ENCODE results near the gene ARL6IP1. TPM values are rescaled to one million over a fixed set of nuclear protein-coding genes. Genes with fewer than 3 reads are reported as not detected.
"Not testable (repeated sequence)": the region's sequence is repeated elsewhere in the genome, so short reads cannot be mapped to it uniquely, and the experiment has no call there.

Gene ARL6IP1
- total RNA-seq, 1 donor from 2014 or later: 128 TPM

GRCh38 chr16:18783430-18784341, 17.7 kb downstream of the ARL6IP1 start:
- FAIRE-seq (no peak), DNase-seq (ENCODE audit: low read depth) (no peak)
- Mint-ChIP-seq H3K27me3 (ENCODE audit: low read depth, unreplicated experiment) (no peaks in the 10 kb centered on the region), H3K27ac (ENCODE audit: unreplicated experiment) (no peak overlapping the region), H3K36me3 (ENCODE audit: low read depth, unreplicated experiment) (peaks cover 13% of the 10 kb centered on the region), H3K9me3 (ENCODE audit: unreplicated experiment) (no peaks in the 10 kb centered on the region), H3K4me3 (ENCODE audit: unreplicated experiment) (no peak overlapping the region), H3K4me1 (ENCODE audit: low read depth, unreplicated experiment) (peaks cover 31% of the 10 kb centered on the region)
- peaks cover 75% of the 10 kb centered on the region for H4K20me1 ChIP-seq (ENCODE audit: insufficient read depth, low read length)
- H3K4me3 ChIP-seq (ENCODE audit: insufficient read depth, low read depth, low read length): no peak overlapping the region
- H3K4me1 ChIP-seq (ENCODE audit: insufficient read depth, low read length): peaks cover 14% of the 10 kb centered on the region
- H3K36me3 ChIP-seq (ENCODE audit: insufficient read depth, low read length): peaks cover 47% of the 10 kb centered on the region
- no peak overlapping the region for H2AFZ ChIP-seq (ENCODE audit: low read depth, low read length)
- no peak overlapping the region for H3K4me2 ChIP-seq (ENCODE audit: low read length)
- H3K9ac ChIP-seq (ENCODE audit: low read length): no peak overlapping the region
- H3K9me3 ChIP-seq (ENCODE audit: insufficient read depth, low read depth, low read length): no peaks in the 10 kb centered on the region
- H3K79me2 ChIP-seq (ENCODE audit: insufficient read depth, low read length): peaks cover 64% of the 10 kb centered on the region
- H3K27ac ChIP-seq (ENCODE audit: low read depth, low read length): no peak overlapping the region
- H3K27me3 ChIP-seq (ENCODE audit: insufficient read depth, low read length): no peaks in the 10 kb centered on the region
- no peak for TF ChIP-seq EZH2 (IDR thresholded peaks at IDR 0.05; ENCODE audit: insufficient read depth, low read length)
- TF ChIP-seq, protein P1, sequence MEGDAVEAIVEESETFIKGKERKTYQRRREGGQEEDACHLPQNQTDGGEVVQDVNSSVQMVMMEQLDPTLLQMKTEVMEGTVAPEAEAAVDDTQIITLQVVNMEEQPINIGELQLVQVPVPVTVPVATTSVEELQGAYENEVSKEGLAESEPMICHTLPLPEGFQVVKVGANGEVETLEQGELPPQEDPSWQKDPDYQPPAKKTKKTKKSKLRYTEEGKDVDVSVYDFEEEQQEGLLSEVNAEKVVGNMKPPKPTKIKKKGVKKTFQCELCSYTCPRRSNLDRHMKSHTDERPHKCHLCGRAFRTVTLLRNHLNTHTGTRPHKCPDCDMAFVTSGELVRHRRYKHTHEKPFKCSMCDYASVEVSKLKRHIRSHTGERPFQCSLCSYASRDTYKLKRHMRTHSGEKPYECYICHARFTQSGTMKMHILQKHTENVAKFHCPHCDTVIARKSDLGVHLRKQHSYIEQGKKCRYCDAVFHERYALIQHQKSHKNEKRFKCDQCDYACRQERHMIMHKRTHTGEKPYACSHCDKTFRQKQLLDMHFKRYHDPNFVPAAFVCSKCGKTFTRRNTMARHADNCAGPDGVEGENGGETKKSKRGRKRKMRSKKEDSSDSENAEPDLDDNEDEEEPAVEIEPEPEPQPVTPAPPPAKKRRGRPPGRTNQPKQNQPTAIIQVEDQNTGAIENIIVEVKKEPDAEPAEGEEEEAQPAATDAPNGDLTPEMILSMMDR (IDR thresholded peaks at IDR 0.05; ENCODE audit: insufficient read depth, low read depth, low read length): no peak

- H3K36me3 ChIP-seq (ENCODE audit: insufficient read depth, low read length): peaks cover 45% of the 10 kb centered on the region
- no peaks in the 10 kb centered on the region for H3K27me3 ChIP-seq (ENCODE audit: insufficient read depth, low read length)
- no peaks in the 10 kb centered on the region for H3K9me3 ChIP-seq (ENCODE audit: insufficient read depth, low read depth, low read length)
- peaks cover 67% of the 10 kb centered on the region for H4K20me1 ChIP-seq (ENCODE audit: insufficient read depth, low read length)
- Mint-ChIP-seq H3K4me1 (ENCODE audit: low read depth, unreplicated experiment) (peaks cover 26% of the 10 kb centered on the region), H3K27ac (ENCODE audit: unreplicated experiment) (no peak overlapping the region), H3K27me3 (ENCODE audit: low read depth, unreplicated experiment) (no peaks in the 10 kb centered on the region), H3K9me3 (ENCODE audit: unreplicated experiment) (no peaks in the 10 kb centered on the region), H3K36me3 (ENCODE audit: low read depth, unreplicated experiment) (peaks cover 13% of the 10 kb centered on the region), H3K4me3 (ENCODE audit: unreplicated experiment) (peak overlapping the region; percentile 21)
- no peak overlapping the region for H2AFZ ChIP-seq (ENCODE audit: low read depth, low read length)
- peaks cover 7% of the 10 kb centered on the region for H3K4me1 ChIP-seq (ENCODE audit: insufficient read depth, low read length)
- no peak overlapping the region for H3K4me3 ChIP-seq (ENCODE audit: insufficient read depth, low read depth, low read length)
- no peak overlapping the region for H3K4me2 ChIP-seq (ENCODE audit: low read length)
- no peak overlapping the region for H3K27ac ChIP-seq (ENCODE audit: low read depth, low read length)
- no peak overlapping the region for H3K9ac ChIP-seq (ENCODE audit: low read length)
- FAIRE-seq (no peak), DNase-seq (ENCODE audit: low read depth) (no peak)
- peaks cover 56% of the 10 kb centered on the region for H3K79me2 ChIP-seq (ENCODE audit: insufficient read depth, low read length)
- no peak for TF ChIP-seq EZH2 (IDR thresholded peaks at IDR 0.05; ENCODE audit: insufficient read depth, low read length)
These were observed 18.5 kb downstream of the ARL6IP1 start for GRCh38 chr16:18782697-18783429.

DNA sequence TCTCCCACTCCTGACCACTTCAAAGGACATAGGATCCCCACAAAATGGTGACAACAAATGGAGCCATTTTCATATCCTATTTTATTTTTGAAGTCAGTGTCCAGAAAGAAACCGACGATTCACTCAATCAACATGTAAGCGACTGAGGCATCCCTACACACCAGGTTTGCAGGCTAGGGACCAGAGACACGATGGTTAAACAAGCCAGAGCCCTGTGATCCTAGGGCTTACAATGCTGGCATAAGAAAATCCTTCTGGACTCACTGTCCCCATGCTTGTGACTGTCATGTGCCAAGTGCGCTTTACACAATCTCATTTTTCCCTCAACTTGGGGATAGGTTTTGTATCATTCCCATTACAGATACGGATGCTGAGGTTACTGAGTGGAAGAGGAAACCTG, 20.1 kb downstream of the ARL6IP1 start:
- H3K4me3 ChIP-seq (ENCODE audit: insufficient read depth, low read depth, low read length); H3K4me3 Mint-ChIP-seq (ENCODE audit: unreplicated experiment); H3K27me3 Mint-ChIP-seq (ENCODE audit: low read depth, unreplicated experiment); H3K27me3 ChIP-seq (ENCODE audit: insufficient read depth, low read length); H2AFZ ChIP-seq (ENCODE audit: low read depth, low read length); H3K27ac Mint-ChIP-seq (ENCODE audit: unreplicated experiment); H3K9me3 Mint-ChIP-seq (ENCODE audit: unreplicated experiment); H3K4me2 ChIP-seq (ENCODE audit: low read length); H3K27ac ChIP-seq (ENCODE audit: low read depth, low read length); FAIRE-seq; H3K4me1 ChIP-seq (ENCODE audit: insufficient read depth, low read length); H3K36me3 Mint-ChIP-seq (ENCODE audit: low read depth, unreplicated experiment); DNase-seq (ENCODE audit: low read depth); H3K9me3 ChIP-seq (ENCODE audit: insufficient read depth, low read depth, low read length); H3K9ac ChIP-seq (ENCODE audit: low read length): not testable (repeated sequence)
- H3K36me3 ChIP-seq (ENCODE audit: insufficient read depth, low read length): peaks cover 32% of the 10 kb centered on the region
- H4K20me1 ChIP-seq (ENCODE audit: insufficient read depth, low read length): peaks cover 50% of the 10 kb centered on the region
- H3K79me2 ChIP-seq (ENCODE audit: insufficient read depth, low read length): peaks cover 40% of the 10 kb centered on the region
- peaks cover 16% of the 10 kb centered on the region for H3K4me1 Mint-ChIP-seq (ENCODE audit: low read depth, unreplicated experiment)

- H3K9ac ChIP-seq (ENCODE audit: low read length); FAIRE-seq; H3K27ac ChIP-seq (ENCODE audit: low read depth, low read length); H2AFZ ChIP-seq (ENCODE audit: low read depth, low read length); H3K9me3 ChIP-seq (ENCODE audit: insufficient read depth, low read depth, low read length); DNase-seq (ENCODE audit: low read depth); H3K27me3 Mint-ChIP-seq (ENCODE audit: low read depth, unreplicated experiment); H3K4me2 ChIP-seq (ENCODE audit: low read length); H3K36me3 Mint-ChIP-seq (ENCODE audit: low read depth, unreplicated experiment); H3K4me3 ChIP-seq (ENCODE audit: insufficient read depth, low read depth, low read length); H3K4me1 ChIP-seq (ENCODE audit: insufficient read depth, low read length); H3K4me1 Mint-ChIP-seq (ENCODE audit: low read depth, unreplicated experiment); H3K9me3 Mint-ChIP-seq (ENCODE audit: unreplicated experiment); H3K27ac Mint-ChIP-seq (ENCODE audit: unreplicated experiment); H3K4me3 Mint-ChIP-seq (ENCODE audit: unreplicated experiment); H3K27me3 ChIP-seq (ENCODE audit: insufficient read depth, low read length): not testable (repeated sequence)
- Histone ChIP-seq H4K20me1 (ENCODE audit: insufficient read depth, low read length) (peaks cover 44% of the 10 kb centered on the region), H3K36me3 (ENCODE audit: insufficient read depth, low read length) (peaks cover 26% of the 10 kb centered on the region), H3K79me2 (ENCODE audit: insufficient read depth, low read length) (peaks cover 33% of the 10 kb centered on the region)
These were observed 20.8 kb downstream of the ARL6IP1 start for GRCh38 chr16:18780460-18781026.

DNA sequence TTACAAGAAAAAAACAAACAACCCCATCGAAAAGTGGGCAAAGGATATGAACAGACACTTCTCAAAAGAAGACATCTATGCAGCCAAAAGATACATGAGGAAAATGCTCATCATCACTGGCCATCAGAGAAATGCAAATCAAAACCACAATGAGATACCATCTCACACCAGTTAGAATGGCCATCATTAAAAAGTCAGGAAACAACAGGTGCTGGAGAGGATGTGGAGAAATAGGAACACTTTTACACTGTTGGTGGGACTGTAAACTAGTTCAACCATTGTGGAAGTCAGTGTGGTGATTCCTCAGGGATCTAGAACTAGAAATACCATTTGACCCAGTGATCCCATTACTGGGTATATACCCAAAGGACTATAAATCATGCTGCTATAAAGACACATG, 23.7 kb downstream of the ARL6IP1 start:
- not testable (repeated sequence) for H3K27ac ChIP-seq (ENCODE audit: low read depth, low read length); H3K9ac ChIP-seq (ENCODE audit: low read length); H3K4me3 Mint-ChIP-seq (ENCODE audit: unreplicated experiment); H3K4me3 ChIP-seq (ENCODE audit: insufficient read depth, low read depth, low read length); H3K36me3 Mint-ChIP-seq (ENCODE audit: low read depth, unreplicated experiment); H3K27me3 Mint-ChIP-seq (ENCODE audit: low read depth, unreplicated experiment); H3K9me3 Mint-ChIP-seq (ENCODE audit: unreplicated experiment); H3K27me3 ChIP-seq (ENCODE audit: insufficient read depth, low read length); H3K79me2 ChIP-seq (ENCODE audit: insufficient read depth, low read length); H3K4me2 ChIP-seq (ENCODE audit: low read length); H2AFZ ChIP-seq (ENCODE audit: low read depth, low read length); H3K4me1 ChIP-seq (ENCODE audit: insufficient read depth, low read length); H3K4me1 Mint-ChIP-seq (ENCODE audit: low read depth, unreplicated experiment); FAIRE-seq; H3K9me3 ChIP-seq (ENCODE audit: insufficient read depth, low read depth, low read length); H3K27ac Mint-ChIP-seq (ENCODE audit: unreplicated experiment); DNase-seq (ENCODE audit: low read depth); H3K36me3 ChIP-seq (ENCODE audit: insufficient read depth, low read length)
- peaks cover 15% of the 10 kb centered on the region for H4K20me1 ChIP-seq (ENCODE audit: insufficient read depth, low read length)
